NCI-H2227 (cell line): ENCODE measurements around the gene ARMC7.

Source experiments
- DNase-seq: peaks from one replicate; lab custom pipeline; 2025; ENCODE audit not compliant: unreplicated experiment; lab: John Stamatoyannopoulos, UW

ARMC7 gene

GRCh38 chr17:75077496-75078283 lies 32.1 kb upstream of the ARMC7 start:
- DNase-seq, result no peak

- DNase-seq, result no peak
These were observed 31.3 kb upstream of the ARMC7 start for GRCh38 chr17:75078284-75079022.

- DNase-seq, result no peak
These were observed 30.8 kb upstream of the ARMC7 start for GRCh38 chr17:75079023-75079373.

DNA sequence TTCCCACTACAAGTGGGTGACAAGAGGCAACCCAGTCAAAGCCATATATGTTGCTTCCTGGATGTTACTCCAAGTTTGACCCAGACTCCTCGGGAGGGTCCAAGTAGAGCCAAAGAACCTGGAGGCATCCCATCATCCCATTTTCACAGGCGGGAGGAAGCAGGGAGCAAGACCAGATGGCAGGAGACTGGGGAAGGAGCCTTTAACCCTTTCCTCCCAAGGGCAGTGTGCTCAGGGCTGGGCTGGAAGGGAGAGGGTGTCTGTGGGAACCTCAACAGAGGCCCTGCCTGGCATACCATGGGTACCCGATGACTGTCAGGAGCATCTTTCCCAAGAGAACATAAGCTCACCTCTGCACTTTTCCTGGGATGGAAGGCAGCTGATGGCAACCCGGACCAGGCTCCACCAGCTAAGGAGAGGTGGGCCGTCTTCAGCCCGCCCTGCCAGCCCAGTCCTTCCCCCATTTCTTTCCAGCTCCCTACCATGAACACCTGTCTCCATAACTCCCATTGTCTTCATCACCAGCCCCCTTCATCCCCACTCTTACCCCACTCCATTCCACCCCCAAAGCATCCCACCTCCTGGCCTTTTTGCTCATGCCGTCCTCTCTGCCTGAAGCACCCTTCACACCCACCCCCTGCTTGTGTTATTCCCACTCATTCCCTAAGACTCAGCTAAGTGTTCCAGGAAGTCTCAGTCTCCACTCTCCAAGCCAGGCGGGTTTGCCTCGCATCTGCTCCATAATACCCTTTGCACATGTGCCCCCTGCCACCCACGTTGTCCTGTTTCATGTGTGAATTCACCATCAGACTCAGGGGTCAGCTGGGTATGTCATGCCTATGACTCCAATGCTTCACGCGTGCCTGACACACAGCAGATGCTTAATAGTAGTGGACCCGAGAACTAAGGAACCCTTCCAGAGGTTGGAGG lies 27.9 kb upstream of the ARMC7 start:
- DNase-seq, result no peak

GRCh38 chr17:75082683-75083082 lies 27.1 kb upstream of the ARMC7 start:
- DNase-seq, result no peak

DNA sequence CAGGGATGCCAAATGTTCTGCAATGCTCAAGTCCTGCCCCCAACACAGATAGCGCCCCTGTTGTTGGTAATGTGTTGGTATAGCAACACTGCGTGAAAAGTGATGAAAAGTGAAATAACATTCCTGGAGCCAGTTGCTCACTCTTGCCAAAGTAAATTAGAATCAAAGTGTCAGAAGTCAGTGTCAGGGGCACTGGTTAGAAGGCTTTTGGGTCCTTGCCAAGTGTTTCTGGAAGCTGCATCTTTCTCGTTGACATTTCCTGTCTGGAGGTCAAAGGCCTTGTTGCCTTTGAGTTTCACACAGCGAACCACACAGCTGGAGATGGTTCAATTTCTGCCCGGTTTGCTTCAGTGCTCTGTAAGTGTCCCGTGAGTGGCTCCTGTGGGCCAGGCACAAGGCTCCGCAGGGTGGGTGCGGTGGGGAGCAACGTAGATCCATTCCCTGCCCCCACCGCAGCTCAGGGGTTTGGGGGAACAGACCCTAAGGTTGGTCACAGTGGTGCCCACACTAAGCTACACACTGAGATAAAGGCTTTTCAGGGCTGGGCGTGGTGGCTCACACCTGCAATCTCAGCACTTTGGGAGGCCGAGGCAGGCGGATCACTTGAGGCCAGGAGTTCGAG lies 25.6 kb upstream of the ARMC7 start:
- no peak for DNase-seq

DNA sequence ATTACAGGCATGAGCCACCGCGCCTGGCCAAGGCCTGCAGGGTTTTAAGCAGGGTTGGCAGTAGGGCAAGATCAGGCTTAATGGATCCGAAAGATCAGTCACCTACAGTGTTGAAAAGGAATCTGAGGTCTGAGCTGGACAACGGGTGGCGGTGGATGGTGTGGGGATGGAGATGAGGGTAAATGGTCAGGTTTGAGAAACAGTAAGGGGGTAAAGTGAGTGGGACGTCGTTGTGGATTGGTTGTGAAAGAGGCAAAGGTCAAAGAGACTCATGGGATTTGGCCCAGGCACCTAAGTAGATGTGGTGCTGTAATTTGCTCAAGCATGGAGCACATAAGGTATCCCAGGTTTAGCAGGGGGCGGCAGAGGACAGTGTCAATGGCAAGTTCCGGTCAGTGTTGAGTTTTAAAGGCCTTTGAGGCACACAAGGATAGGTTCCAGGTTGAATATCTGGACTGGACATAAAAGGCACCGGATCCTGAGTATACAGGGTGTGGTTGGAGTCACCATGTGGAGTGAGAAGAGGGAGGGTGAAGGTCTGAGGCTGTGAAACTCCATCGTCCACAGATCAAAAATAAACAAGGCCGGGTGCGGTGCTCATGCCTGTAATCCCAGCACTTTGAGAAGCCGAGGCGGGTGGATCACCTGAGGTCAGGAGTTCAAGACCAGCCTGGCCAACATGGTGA lies 23.1 kb upstream of the ARMC7 start:
- DNase-seq, result no peak

DNA sequence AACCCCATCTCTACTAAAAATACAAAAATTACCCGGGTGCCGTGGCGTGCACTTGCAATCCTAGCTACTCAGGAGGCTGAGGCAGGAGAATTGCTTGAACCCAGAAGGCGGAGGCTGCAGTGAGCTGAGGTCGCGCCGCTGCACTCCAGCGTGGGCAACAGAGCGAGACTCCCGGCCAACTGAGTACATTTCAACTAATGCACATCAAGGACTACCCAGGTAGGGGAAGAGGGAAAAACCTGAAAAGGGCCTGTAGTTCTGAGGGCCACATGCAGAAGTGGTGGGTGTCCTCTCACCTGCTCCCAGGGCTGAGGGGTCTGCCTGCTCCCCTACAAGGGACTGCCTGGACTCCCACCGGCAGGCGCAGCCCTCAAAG lies 22.6 kb upstream of the ARMC7 start:
- no peak for DNase-seq

DNA sequence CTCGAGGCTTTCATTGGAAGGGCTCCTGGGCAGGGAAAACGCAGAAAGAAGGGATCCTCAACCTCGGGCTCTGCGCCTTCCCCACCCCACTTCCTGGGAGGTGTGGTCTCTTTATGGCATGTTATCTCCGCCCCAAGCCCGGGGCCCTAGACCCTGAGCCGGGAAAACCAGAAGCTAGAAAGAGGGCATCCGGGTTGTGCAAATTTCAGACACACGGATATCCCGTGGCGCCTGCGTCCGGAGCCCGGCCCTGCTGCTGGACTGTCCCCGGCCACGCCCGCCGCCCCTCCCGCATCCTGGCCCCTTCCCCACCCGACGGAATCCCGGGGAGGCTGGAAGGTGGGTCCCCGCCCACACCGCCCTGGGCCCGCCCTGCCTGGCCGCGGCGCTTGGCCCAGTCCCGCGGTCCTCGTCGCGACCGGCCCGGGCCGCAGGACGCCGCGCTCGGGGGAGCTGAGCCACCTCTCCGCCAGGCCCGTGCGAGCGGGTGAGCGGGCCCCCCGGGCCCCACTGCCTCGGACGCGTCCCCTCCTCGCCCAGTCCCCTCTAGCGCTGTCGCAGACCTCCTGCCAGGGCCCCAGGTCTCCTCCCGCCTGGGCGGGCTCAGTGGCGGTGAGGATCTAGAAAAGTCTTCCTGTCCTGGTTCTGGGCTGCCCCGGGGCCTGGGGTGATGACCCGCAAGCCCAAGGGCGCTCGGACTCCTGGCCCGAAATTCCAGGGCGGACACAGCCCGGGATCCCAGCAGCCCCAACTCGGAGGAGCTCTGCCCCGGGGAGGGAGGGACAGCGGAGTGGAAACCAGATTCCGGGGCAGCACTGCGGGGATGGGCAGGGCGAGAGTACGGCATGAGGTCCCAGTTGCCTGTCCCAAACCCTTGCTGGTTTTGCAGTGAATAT lies 22.0 kb upstream of the ARMC7 start, which contains the start of gene SLC16A5:
SLC16A5 (plus strand) TSS at position 397 of the 896 bp plus-strand sequence. CDS start 5,683 bp downstream, outside the sequence.
- DNase-seq, result no peak

- no peak for DNase-seq
These were observed 21.0 kb upstream of the ARMC7 start for GRCh38 chr17:75088465-75089417.

GRCh38 chr17:75090871-75091854 lies 18.6 kb upstream of the ARMC7 start:
- no peak for DNase-seq

DNA sequence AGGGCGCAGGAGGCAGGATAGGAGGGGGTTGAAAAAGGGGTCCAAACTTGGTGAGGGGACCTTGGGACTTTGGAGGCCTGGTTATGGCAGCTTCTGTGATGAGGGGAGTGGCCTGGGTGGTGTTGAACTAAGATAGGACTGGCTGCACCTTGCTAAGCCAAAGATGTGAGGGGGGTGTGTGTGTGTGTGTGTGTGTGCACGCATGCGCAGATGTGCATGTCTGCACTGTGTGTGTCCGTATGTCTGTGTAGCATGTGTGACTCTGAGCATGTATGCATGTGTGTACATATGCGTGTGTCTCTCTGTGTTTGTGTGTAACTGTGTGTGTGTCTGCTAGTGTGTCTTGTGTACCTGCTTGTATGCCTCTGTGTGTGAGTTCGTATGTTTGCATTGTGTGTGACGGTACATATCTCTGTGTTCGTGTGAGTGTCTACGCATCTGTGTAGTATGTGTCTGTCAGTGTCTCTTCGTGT lies 17.9 kb upstream of the ARMC7 start:
- no peak for DNase-seq

GRCh38 chr17:75093548-75094158 lies 16.1 kb upstream of the ARMC7 start:
- DNase-seq, result no peak

DNA sequence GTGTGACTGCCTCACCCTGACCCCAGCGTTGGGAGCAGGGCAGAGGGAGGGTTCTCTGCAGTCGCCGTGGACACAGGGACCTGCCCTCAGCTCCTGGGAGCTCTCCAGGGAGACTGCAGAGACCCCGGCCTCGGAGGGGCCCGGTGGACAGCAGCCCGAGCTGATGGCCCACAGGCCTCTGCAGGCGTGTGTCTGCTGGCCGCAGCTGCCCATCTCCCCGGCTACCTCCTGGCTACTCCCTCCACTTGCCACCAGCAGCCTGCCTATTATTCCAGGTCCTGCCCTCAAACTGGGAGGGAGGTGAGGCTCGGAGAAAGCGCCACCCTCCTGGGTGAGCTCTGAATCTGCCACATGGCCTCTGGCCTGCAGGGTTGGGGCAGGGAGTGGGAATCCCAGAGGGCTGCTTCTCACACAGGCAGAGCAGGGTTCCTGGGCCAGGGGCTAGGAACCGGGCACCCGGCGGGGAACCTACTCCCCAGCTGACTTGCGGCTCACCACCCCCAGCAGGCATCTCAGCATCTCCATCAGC lies 14.8 kb upstream of the ARMC7 start:
- DNase-seq, result no peak

DNA sequence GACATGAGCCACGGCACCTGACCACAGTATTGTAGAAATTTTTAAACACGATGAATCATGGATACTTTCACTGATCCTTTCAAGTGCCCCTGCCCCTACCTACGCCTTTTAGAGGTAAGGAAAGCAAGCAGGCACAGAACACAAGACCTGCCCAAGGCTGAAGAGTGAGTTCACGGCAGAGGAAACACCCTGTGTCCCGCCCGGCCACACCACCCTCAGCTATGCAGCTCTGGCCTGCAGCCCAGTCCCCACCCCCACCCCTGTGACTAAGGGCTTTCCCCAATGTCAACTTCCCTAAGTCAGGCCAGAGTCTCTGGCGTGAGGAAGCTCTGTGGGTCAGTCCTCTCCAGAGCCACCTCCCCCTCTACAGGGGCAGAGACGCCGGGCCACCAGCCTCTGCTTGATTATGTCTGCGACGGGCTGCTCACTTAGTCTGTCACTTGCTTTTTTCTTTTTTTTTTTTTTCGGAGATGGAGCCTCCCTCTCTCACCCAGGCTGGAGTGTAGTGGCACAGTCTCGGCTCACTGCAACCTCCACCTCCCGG lies 13.6 kb upstream of the ARMC7 start:
- no peak for DNase-seq

DNA sequence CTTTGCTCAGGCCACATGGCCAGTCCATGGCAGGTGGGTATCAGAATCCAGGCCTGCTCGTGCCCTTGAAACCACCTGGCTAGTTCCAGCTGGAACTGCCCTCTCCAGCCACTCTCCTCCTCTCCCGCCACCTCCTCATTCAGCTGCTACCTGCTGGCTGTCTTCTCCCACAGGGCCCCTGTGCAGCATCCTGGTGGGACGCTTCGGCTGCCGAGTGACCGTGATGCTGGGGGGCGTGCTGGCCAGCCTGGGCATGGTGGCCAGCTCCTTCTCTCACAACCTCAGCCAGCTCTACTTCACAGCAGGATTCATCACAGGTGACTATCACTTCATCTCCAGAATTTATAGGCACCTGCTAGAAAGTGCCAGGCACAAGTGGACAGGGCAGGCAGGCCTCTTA lies 11.9 kb upstream of the ARMC7 start:
- DNase-seq, result no peak
